ENCODE results near the gene FOCAD. TPM values are rescaled to one million over a fixed set of nuclear protein-coding genes. Genes with fewer than 3 reads are reported as not detected.

FOCAD gene
- total RNA-seq, 1 experiment from 2014 or later: 35.1 TPM

GRCh38 chr9:20995616-20996015, 311.6 kb downstream of the FOCAD start:
- Histone ChIP-seq H3K79me2 (ENCODE audit: low read length) (no peaks in the 10 kb centered on the region), H3K4me2 (ENCODE audit: low read length) (no peak overlapping the region), H2AFZ (ENCODE audit: low read length) (no peak overlapping the region), H3K9me2 (replicated peaks; ENCODE audit: low read length) (no peaks in the 10 kb centered on the region), H3K27me3 (ENCODE audit: low read length) (no peaks in the 10 kb centered on the region), H3K36me3 (ENCODE audit: low read depth, low read length) (peaks cover 3% of the 10 kb centered on the region), H3K9ac (ENCODE audit: low read length) (no peak overlapping the region), H4K20me1 (ENCODE audit: low read length) (no peaks in the 10 kb centered on the region), H3K27ac (ENCODE audit: low read length) (no peak overlapping the region), H3K9me3 (ENCODE audit: low read length) (no peaks in the 10 kb centered on the region), H3K4me1 (ENCODE audit: insufficient read depth, low read length) (no peaks in the 10 kb centered on the region), H3K4me3 (ENCODE audit: low read length) (no peak overlapping the region), H3F3A (ENCODE audit: low read length, unreplicated experiment) (no peaks in the 10 kb centered on the region)
- DNase-seq (no peak), ATAC-seq (no peak)
- ChIA-PET POLR2A (ENCODE audit: unreplicated experiment) (no interaction called here), CTCF (no interaction called here)
- no TSS peak for BruUV-seq (replicated peaks)
- TF ChIP-seq EZH2 (IDR thresholded peaks at IDR 0.05; ENCODE audit: low read length, unreplicated experiment): no peak
- TF ChIP-seq CTCF (conservative IDR thresholded peaks at IDR 0.05; ENCODE audit: low read depth, low read length): no peak
- TF ChIP-seq EZH2phosphoT487 (IDR thresholded peaks at IDR 0.05; ENCODE audit: borderline replicate concordance, low read length): no peak
- intact Hi-C loops (cut with micrococcal nuclease): no loop called here

GRCh38 chr9:20996809-20997208, 312.8 kb downstream of the FOCAD start:
- no peak overlapping the region for H3K4me2 ChIP-seq (ENCODE audit: low read length)
- H3K4me1 ChIP-seq (ENCODE audit: insufficient read depth, low read length): no peaks in the 10 kb centered on the region
- ChIA-PET CTCF (no interaction called here), POLR2A (ENCODE audit: unreplicated experiment) (no interaction called here)
- no peak overlapping the region for H3K4me3 ChIP-seq (ENCODE audit: low read length)
- H3F3A ChIP-seq (ENCODE audit: low read length, unreplicated experiment): no peaks in the 10 kb centered on the region
- no peaks in the 10 kb centered on the region for H3K27me3 ChIP-seq (ENCODE audit: low read length)
- no peak for DNase-seq
- H3K9me2 ChIP-seq (replicated peaks; ENCODE audit: low read length): no peaks in the 10 kb centered on the region
- BruUV-seq (replicated peaks): no TSS peak
- H2AFZ ChIP-seq (ENCODE audit: low read length): no peak overlapping the region
- no peaks in the 10 kb centered on the region for H4K20me1 ChIP-seq (ENCODE audit: low read length)
- no peak for TF ChIP-seq EZH2phosphoT487 (IDR thresholded peaks at IDR 0.05; ENCODE audit: borderline replicate concordance, low read length)
- no peak for TF ChIP-seq CTCF (conservative IDR thresholded peaks at IDR 0.05; ENCODE audit: low read depth, low read length)
- TF ChIP-seq EZH2 (IDR thresholded peaks at IDR 0.05; ENCODE audit: low read length, unreplicated experiment): no peak
- no peaks in the 10 kb centered on the region for H3K79me2 ChIP-seq (ENCODE audit: low read length)
- no peak overlapping the region for H3K27ac ChIP-seq (ENCODE audit: low read length)
- H3K9ac ChIP-seq (ENCODE audit: low read length): no peak overlapping the region
- H3K36me3 ChIP-seq (ENCODE audit: low read depth, low read length): no peaks in the 10 kb centered on the region; the same call in none of the 2 replicates
- intact Hi-C loops (cut with micrococcal nuclease): no loop called here
- ATAC-seq: no peak
- no peaks in the 10 kb centered on the region for H3K9me3 ChIP-seq (ENCODE audit: low read length)

- no TSS peak for BruUV-seq (replicated peaks)
- Histone ChIP-seq H3K79me2 (ENCODE audit: low read length) (no peaks in the 10 kb centered on the region), H3K9me3 (ENCODE audit: low read length) (no peaks in the 10 kb centered on the region), H2AFZ (ENCODE audit: low read length) (no peak overlapping the region), H3K36me3 (ENCODE audit: low read depth, low read length) (no peaks in the 10 kb centered on the region; the same call in 1 of the 2 replicates), H3F3A (ENCODE audit: low read length, unreplicated experiment) (no peaks in the 10 kb centered on the region), H3K4me3 (ENCODE audit: low read length) (no peak overlapping the region), H4K20me1 (ENCODE audit: low read length) (no peaks in the 10 kb centered on the region), H3K4me2 (ENCODE audit: low read length) (no peak overlapping the region), H3K27ac (ENCODE audit: low read length) (no peak overlapping the region), H3K9me2 (replicated peaks; ENCODE audit: low read length) (no peaks in the 10 kb centered on the region), H3K4me1 (ENCODE audit: insufficient read depth, low read length) (no peaks in the 10 kb centered on the region), H3K27me3 (ENCODE audit: low read length) (no peaks in the 10 kb centered on the region), H3K9ac (ENCODE audit: low read length) (no peak overlapping the region)
- ATAC-seq: no peak
- intact Hi-C loops (cut with micrococcal nuclease): no loop called here
- no peak for DNase-seq
- no peak for TF ChIP-seq CTCF (conservative IDR thresholded peaks at IDR 0.05; ENCODE audit: low read depth, low read length)
- TF ChIP-seq EZH2phosphoT487 (IDR thresholded peaks at IDR 0.05; ENCODE audit: borderline replicate concordance, low read length): no peak
- no peak for TF ChIP-seq EZH2 (IDR thresholded peaks at IDR 0.05; ENCODE audit: low read length, unreplicated experiment)
- POLR2A ChIA-PET (ENCODE audit: unreplicated experiment): no interaction called here
- CTCF ChIA-PET: no interaction called here
Measured at GRCh38 chr9:20997503-20998076, 313.5 kb downstream of the FOCAD start.

Data from PC-3 (cell line).